Activated CD4-positive, alpha-beta T cell treated with anti-CD3 and anti-CD28 coated beads, Interleukin-2, amount 50 U/mL, for 24 hours (primary cell): ENCODE data around the gene RCAN2.

Experiments used
- DNase-seq, 2 donors: peaks; one replicate each; pipeline ENCODE4 v3.0.0-alpha.2; 2020; ENCODE audit warnings: low read depth in 1 of 2, low spot score in 1 of 2

RCAN2 gene

GRCh38 chr6:46219661-46220060, 271.6 kb downstream of the RCAN2 start:
- no peak for DNase-seq

DNA sequence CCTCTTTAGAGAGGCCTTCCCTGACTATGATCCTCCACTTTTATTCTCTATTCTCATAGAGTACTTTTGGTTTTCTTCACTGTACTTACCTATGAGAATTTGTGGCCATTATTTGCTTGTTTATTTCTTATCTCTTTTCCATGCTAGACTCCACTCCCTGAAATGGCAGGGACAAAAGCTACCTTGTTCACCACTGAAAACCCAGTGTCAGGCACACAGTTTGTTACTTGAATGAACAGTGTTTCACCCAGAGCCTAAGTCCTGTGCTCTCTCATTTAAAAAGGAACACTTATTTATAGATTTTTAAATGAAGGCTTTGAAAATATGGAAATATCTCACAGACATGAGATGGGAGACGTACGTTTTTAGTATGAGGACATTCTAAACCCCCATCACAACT, 272.8 kb downstream of the RCAN2 start:
- no peak for DNase-seq

DNA sequence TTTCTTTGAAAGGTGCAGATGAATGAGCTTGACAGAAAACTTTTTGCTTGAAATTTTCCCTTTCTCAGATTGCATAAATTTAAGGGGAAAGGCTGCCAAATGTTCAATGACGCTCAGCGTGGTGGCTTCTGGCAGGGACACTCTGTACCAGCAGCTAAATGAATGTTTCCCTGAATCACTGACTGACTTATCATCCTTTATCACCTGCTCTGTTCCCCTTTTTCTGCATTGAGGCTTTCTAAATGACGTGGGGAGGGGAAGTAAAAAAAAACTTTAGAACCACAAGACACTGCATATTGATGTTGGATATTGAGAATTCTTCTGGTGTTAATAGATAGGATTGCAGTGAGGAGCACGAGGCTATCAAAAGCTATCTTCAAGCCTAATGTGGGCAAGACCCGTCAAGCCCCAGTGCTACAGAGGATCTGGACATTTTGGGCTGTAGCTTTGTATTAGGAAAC, 273.5 kb downstream of the RCAN2 start:
- DNase-seq = no peak

DNA sequence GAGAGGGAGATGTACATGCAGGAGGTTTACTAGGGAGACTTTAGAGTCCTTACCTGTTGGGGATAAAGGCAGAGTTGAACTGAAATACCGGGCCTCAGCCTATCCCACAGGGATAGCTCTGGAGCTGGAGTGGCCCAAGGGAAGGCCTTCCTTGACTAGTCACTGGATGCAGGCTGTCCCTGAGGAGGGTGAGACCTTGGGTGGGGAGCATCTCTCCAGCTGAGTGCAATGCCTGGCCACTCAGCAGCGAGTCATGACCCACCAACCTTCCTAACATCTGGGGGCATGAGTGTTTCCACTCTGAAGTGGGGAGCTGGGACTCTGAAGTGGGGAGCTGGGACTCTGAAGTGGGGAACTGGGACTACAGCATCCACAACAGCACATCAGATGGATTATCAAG, 274.4 kb downstream of the RCAN2 start:
- no peak for DNase-seq

DNA sequence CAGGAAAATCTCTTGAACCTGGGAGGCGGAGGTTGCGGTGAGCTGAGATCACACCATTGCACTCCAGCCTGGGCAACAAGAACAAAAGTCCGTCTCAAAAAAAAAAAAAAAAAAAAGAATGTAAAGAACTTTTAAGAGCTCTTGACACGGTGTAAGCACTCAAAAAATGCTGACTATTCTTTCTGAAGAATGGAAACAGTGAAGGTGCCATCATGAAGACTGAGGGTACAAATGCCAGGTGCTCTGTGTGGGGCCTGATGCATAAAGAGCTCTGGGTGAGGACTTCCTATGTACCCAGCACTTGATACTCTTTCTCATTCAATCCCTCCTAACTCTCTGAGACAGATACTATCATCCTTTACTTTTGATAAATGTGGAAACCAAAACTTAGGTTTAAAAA, 275.5 kb downstream of the RCAN2 start:
- no peak for DNase-seq

GRCh38 chr6:46215213-46215612, 276.0 kb downstream of the RCAN2 start:
- no peak for DNase-seq

GRCh38 chr6:46211917-46212316, 279.3 kb downstream of the RCAN2 start:
- no peak for DNase-seq

- no peak for DNase-seq
These were observed 281.0 kb downstream of the RCAN2 start for GRCh38 chr6:46210294-46210693.

GRCh38 chr6:46208303-46208702, 282.9 kb downstream of the RCAN2 start:
- DNase-seq = no peak

DNA sequence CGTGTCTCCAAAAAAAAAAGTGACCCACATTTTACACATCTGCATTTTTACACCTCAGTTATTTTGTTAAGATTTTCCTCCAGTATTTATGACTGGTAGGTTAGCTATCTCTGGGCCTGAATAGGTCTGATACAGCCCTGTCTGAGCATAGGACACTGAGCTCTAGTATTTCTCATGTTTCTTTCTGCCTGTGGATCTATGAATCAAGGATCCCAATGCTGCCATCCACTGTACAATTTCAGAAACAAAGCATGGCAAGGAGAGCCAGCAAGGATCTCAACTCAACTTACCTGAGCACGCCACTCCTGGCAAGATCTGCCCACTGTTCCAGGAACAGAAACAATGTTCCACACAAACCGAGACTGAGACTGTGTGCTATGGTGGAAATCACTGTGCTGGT, 284.1 kb downstream of the RCAN2 start:
- no peak for DNase-seq

DNA sequence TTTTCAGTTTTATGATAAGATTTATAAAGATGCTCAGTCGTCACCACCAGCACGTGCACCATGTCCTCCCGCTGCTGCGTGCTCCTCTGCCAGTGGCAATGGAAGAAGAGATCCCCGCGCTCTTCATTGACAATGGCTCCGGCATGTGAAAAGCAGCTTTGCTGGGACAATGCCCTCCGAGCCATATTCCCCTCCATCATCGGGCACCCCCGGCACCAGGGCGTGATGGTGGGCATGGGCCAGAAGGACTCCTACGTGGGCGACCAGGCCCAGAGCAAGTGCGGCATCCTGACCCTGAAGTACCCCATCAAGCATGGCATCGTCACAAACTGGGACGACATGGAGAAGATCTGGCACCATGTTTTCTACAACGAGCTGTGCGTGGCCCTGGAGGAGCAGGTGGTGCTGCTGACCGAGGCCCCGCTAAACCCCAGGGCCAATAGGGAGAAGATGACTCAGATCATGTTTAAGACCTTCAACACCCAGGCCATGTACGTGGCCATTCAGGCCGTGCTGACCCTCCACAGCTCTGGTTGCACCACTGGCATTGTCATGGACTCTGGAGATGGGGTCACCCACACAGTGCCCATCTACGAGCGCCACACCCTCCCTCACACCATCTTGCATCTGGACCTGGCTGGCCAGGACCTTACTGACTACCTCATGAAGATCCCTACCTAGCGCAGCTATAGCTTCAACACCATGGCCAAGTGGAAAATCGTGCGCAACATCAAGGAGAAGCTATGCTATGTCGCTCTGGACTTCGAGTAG, 286.2 kb downstream of the RCAN2 start:
- no peak for DNase-seq

GRCh38 chr6:46203391-46204177, 287.7 kb downstream of the RCAN2 start:
- no peak for DNase-seq

- DNase-seq = no peak
These were observed 289.5 kb downstream of the RCAN2 start for GRCh38 chr6:46201702-46202101.

GRCh38 chr6:46199387-46199786, 291.9 kb downstream of the RCAN2 start:
- no peak for DNase-seq

DNA sequence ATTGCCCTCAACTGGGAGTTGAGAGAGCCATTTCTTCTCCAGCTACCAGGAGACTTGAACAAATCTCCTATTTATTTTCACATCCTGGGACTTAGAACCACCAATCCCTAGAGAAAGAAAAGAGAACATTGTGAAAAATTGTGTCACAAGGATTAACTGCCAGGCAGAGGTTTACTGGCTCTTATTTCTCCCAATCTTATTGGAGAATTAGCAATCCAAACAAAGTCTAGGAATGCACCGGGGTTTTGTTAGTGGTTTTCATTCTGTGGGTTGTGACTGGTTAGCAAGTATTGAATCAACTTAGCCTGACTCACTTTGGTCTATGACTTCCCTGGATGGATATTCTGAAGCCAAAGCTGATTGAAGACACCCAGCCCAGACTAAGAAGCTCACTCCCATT, 299.3 kb downstream of the RCAN2 start:
- DNase-seq = no peak

DNA sequence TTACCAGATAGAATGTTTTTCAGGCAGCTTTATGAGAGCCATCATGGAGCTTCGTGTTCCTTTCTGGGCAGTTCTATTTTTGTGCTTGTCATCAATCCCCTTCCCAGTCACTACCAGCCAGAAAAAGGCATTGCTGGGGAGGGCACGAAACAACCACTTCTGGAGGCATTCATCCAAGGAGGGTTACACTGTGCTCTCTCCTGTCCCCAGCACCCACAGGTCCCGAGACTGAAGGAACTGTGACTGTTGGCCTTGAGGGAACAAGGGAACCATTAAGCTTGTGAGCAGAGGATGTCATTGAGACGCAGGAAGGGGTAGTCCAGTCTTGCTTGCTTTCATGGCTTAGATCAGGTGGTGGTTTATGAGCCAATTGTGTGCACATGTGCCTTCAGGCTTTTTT, 300.4 kb downstream of the RCAN2 start:
- no peak for DNase-seq

DNA sequence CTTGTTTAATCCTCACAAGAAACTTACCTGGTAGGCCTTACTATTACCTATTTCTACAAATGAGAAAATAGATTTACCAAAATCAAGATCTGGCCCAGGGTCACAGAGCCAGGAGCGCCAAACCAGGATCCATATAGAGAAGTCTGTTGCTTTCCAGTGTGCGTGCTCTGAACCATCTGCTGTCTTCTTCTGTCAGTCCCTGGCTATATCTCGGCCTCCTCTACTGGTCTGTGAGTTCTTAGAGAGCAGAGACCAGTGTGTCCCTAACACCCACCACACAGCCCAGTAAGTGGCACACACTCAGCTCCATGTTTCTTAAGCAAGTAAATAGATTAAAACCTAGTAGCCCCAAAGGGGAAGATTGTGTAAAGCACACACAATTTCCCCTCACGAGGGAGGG, 301.5 kb downstream of the RCAN2 start:
- DNase-seq = no peak

- DNase-seq = no peak
These were observed 304.7 kb downstream of the RCAN2 start for GRCh38 chr6:46186583-46186982.

DNA sequence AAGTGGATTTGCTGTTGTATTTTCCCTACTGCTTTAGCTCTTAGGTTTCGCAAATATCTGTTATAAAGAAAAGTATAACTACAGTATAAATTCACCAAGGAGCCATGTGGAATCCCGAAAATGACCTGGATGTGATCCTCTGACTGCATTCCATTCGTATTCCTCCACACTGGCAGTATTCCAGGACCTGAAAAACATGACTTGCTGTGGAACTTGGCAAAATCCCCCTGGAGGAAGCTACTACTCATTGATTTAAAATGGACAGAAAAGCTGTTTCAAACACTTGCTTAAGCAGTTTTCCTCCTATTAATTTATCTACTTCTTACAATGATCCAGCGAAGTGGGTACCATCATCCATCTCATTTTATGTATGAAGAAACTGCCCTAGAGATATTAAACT, 307.1 kb downstream of the RCAN2 start:
- DNase-seq = no peak

GRCh38 chr6:46175976-46176375, 315.3 kb downstream of the RCAN2 start:
- no peak for DNase-seq

DNA sequence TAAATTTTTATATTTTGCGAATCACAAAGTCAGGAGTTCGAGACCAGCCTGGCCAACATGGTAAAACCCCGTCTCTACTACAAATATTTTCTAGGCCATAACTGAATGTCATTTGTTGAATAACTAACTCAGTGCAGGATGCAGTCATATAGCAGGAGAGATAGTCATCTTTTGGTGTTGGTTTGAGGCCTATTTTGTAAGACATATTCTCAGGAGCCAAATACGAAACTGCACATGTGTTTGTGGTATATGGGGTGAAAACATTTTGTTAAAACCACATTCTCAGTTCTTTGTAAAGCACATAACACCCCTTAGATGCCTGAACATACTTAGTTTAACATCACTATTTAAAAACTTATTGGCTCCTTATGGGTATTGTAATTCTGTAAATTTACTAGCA, 315.8 kb downstream of the RCAN2 start:
- DNase-seq = no peak

GRCh38 chr6:46174904-46175303, 316.3 kb downstream of the RCAN2 start:
- DNase-seq = no peak

DNA sequence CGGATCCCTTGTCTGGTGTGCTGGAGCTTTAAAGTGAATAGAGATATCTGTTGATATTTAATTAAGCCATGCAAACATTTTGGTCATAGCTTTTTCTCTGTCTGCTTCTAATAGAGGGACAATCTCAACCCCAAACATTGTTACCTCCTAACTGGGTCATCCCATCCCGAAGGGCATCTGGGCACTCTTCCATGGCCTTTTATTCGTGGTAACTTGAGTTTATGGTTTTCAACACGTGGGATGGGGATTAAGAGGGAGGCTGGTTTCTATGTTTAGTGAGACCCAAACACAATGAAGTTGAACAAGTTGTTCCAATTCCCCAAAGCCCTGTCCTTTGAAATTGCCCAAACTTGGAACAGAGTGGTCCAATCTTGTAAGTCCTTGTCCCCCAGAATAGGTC, 319.1 kb downstream of the RCAN2 start:
- DNase-seq = no peak
